ENCODE data around the gene GAD1.

Gene GAD1

DNA sequence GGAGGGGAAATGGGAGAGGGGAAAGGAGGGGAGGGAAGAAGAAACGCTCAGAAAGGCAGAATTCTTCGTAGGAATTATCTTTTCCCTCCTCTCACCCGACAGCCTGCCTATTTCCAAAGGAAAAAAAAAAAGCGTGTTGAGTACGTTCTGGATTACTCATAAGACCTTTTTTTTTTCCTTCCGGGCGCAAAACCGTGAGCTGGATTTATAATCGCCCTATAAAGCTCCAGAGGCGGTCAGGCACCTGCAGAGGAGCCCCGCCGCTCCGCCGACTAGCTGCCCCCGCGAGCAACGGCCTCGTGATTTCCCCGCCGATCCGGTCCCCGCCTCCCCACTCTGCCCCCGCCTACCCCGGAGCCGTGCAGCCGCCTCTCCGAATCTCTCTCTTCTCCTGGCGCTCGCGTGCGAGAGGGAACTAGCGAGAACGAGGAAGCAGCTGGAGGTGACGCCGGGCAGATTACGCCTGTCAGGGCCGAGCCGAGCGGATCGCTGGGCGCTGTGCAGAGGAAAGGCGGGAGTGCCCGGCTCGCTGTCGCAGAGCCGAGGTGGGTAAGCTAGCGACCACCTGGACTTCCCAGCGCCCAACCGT lies at the start of gene GAD1:
TSS of gene GAD1 (plus strand) at position 384 of the 589 bp plus-strand sequence. CDS start 1,705 bp downstream, outside the sequence.
- DNase-seq (ENCODE audit: low read depth, low spot score): no peak

DNA sequence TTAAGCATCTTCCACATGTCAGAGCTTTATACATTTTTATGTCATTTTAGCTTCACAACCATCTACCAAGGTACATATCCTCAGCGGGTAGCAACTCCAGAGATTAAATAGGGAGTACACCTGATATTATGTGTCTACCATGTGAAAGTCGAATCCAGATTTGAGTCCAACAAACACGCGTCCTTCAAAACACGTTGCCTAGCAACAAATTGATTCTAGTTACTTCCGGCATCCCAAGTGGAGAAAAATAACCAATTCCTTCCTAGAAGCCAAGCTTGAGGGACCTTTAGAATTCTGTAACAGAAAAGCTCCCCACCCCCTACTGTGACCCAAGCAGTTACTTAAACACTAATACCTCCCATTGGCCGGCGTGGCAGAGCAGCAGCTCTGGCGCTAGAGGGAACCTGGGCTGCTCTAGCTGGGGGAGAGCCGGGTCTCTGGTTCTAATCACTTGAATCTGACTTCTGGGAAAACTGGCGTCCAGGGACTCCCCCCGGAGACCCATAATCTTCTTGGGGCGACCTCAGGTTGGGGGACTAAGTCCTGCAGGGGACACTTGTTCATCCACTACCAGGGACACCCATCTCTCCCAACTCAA lies 46.6 kb upstream of the GAD1 start, which contains the start of gene ERICH2:
TSS of gene ERICH2 (plus strand) at position 371 of the 598 bp plus-strand sequence. CDS start 304 bp downstream, outside the sequence.
- DNase-seq (ENCODE audit: low read depth, low spot score): no peak

DNA sequence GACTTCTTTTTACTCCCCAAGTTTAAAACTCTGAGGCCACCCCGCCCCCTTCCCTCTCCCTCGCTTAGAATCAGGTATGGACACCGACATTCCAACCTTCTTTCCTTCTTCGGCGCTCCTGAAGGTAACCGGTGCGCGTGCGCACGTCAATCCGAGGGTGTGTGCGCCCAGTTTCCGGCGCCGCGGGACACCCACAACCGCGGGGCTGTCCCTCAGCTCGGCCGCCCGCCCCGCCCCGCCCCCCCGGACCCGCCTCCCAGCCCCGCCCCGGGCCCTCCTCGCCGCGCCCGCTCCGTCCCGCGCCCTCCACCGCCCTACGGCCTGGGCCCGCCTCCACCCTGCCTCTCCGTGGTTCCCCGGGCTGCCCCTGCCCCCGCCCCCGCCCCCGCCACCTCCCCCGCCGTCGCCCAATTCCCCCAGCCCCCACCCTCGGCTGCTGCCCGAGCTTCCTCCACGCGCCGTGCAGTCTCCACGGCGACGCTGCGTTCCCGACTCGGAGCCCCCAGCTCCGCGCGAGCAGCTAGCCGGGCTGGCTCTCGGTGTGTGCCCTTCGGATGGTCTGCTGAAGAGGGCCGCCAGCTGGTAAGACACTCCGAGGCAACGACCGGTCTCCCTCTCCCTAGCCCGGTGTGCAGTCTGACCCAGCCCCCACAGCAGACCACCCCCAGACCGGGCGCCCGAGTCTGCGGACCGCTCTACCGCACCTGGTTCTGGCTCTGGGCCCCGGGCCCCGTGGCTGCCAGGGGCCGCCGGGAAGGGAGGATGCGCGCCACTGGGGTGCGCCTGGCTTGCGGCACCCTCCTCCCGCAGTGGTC lies 45.9 kb upstream of the GAD1 start:
- DNase-seq (ENCODE audit: low read depth, low spot score): peak; percentile 19

DNA sequence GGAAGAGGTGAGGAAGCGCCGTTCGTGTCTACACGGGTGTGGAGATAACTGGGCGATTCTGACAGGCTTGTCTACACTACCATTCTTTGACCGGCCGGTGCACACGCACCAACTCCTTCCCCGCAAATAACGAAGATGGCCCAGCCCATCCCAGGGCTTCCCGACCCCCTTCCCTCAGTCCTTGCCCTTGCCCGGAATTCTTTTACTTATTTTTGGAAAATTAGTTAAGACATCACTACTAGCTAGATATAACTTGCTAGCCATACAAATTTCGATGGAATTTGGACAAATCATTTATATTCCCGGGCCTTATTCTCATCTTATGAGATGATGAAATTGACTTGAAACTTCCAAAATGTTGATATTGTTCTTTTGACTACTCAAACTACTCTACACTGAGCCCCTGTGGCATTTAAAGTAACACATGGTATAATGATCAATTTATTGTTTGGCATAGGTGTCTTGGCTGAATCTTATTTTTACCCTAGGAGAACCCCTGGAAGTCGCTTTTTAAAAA lies 45.2 kb upstream of the GAD1 start:
- no peak for DNase-seq (ENCODE audit: low read depth, low spot score)

DNA sequence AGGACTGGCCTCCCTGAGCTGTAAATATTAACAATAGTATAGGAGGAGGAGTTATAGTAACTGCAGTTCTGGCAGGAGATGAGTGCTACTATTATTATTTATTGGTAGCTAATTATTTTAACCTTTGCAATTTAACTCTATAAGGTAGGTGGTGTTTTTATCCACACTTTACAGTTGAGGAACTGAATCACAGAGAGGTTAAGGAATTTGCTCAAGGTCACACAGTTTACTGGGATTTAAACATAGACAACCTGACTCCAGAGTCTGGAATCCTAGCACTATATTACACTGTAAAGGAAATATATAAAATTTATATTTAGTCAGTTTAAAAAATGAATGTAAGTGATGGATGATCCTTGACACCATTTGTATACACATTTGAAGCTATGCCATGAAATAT lies 44.4 kb upstream of the GAD1 start:
- no peak for DNase-seq (ENCODE audit: low read depth, low spot score)

DNA sequence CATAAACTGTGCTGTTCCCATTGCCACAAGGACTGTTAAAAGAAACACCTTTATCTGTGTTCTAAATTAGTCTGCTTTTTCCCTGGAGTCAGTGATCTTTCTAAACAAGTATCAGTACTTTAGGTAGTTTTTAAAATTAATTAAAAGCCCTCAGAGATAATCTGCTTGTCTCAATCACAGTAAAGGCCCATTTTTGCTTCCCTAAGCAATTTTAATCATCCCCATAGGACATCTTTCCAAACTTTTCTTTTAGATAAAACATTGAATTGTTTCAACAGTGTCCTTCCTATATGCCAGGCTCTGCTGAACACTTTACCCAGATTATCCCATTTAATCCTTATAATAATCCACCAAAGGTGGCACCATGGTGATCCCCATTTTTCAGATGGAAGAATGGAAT lies 42.6 kb upstream of the GAD1 start:
- no peak for DNase-seq (ENCODE audit: low read depth, low spot score)

DNA sequence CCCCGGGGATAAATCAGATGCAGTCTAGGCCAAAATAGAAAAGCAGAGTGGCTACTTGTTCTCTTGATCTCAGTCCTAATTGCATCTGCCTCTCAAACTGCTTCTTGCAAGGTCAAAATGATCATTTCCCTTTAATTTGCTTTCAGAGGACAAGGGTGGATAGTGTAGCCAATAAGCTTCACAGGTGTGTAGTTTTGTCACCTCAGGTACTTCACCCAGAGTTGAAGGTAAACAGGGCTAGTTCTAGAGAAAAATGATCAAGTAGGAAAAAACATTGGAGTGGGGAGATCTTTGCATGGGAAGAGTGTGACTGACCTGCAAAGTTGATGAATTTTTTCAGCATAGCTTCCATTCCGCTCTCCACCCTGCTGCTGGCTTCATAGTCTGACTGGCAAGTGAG lies 37.8 kb upstream of the GAD1 start:
- no peak for DNase-seq (ENCODE audit: low read depth, low spot score)

DNA sequence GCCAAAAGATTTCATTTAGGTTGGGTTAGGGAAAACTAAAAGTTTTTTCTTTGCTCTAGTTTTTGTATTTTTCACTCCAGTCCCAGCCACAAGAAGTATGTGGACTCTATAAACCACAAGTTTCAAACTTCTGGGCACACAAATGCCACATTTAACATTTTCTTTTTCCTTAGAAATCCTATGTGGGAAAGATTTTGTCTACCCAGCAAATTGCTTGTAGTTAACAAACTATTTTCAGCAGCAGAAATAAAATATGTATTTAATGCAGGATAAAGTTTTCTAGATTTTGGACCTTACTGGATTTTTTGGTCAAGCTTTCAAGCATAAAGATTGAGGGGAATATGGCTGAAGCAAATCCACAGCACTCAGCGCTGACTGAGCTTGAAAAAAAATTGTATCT lies 37.4 kb upstream of the GAD1 start:
- no peak for DNase-seq (ENCODE audit: low read depth, low spot score)

DNA sequence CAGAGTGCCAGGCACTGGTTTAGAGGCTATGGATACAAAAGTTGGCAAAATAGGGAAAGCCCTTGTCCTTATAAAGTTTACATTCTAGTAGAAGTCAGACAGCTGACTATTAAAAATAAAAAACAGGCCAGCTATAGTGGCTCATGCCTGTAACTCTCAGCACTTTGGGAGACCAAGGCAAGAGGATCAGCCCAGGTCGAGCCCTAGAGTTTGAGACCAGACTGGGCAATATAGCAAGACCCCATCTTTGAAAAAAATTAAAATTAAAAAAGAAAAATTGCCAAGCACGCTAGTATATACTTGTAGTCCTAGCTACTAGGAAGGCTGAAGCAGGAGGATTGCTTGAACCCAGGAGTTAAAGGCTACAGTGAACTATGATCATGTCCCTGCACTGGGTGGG lies 34.0 kb upstream of the GAD1 start:
- no peak for DNase-seq (ENCODE audit: low read depth, low spot score)

DNA sequence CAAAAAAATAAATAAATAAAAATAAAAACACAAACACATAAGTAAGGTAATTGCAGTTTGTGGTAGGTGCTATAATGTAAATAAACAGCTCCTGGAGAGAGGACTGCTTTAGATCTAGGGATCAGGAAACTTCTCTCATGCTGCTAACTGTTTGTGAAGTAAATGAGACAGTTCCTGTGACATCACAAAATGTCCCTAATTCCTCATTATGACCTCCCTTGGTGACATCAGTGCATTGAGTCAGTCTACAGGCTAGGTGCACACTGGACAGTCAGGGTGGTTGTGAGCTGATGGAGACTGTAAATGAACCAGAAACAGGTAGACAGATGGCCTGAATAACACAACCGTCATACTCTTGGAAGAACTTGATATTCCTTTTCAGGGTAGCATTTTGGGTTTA lies 33.1 kb upstream of the GAD1 start:
- no peak for DNase-seq (ENCODE audit: low read depth, low spot score)

DNA sequence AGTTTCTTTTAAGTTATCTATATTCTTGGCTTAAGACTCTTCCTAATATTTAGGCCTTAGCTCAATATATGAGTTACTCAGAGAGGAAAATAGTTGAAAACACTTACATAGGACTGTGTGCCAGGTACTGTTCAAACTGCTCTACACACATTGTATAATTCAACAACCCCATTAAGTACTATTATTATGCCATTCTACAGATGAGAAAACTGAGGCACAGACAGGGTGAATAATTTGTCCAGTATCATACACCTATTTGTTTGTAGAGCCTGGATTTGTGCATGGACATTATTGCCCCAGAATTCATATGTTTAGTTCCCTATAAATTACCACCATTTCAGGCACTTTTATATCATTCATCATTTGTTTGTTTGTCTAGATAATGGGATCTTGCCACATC lies 17.7 kb upstream of the GAD1 start:
- no peak for DNase-seq (ENCODE audit: low read depth, low spot score)

DNA sequence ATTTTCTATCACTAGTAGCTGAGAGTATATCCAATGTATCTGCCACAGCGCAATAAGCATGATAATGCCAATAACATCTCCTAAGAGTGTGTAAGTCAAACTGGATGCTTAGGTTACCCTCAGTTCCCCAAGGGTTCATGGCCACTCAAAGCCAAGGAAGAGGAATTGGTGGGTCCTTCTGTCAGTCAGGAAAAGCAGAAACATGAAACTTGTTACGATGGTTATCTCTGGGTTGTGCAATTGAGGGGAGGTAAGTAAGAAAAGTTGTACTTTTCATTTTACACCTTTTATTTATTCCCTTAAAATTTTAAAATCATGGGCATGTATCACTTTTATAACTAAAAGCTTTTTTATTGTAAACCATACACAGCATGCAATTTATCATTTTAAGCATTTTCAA lies 10.1 kb upstream of the GAD1 start:
- DNase-seq (ENCODE audit: low read depth, low spot score): no peak

DNA sequence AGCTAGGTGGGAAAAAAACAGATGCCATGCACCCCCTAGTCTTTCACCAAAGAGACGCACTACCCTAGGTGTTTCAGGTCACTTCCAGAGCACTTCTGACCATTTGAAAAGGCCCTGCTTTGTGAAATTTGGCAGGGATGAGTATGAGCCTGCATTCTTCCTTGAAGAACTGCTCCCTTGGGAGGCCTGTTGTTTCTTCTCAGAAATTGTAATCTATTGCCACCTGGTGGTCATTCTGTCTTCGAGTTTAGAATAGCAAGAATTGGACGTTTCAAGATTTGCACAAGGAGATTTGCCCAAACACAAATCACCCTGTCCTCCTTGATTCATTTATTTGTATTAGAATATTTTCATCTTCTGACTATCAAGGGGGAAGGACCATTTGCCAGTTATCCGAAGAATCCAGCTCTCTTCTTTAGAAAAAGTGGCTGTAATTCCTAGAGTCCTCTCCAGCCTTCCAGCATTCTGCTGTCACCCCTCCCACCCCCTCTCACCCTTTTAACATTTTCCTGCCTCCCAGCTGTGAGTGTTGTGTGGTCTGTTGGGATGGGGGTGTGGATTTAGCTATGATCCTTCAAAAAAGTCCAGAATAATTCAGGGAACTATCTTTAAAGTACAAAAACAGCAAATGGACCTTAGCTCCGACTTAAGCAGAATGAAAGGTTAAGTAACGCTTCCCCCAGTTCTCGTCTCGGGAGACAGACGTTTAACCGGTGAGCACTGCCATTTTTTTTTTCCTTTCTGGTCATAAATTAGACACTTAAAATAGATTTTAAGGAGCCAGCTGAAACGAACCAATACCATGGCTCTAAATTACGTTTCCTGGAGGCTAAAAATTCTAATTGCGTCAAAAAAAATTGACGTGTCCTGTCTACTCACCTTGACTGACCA lies 3.7 kb upstream of the GAD1 start:
- DNase-seq (ENCODE audit: low read depth, low spot score): no peak

DNA sequence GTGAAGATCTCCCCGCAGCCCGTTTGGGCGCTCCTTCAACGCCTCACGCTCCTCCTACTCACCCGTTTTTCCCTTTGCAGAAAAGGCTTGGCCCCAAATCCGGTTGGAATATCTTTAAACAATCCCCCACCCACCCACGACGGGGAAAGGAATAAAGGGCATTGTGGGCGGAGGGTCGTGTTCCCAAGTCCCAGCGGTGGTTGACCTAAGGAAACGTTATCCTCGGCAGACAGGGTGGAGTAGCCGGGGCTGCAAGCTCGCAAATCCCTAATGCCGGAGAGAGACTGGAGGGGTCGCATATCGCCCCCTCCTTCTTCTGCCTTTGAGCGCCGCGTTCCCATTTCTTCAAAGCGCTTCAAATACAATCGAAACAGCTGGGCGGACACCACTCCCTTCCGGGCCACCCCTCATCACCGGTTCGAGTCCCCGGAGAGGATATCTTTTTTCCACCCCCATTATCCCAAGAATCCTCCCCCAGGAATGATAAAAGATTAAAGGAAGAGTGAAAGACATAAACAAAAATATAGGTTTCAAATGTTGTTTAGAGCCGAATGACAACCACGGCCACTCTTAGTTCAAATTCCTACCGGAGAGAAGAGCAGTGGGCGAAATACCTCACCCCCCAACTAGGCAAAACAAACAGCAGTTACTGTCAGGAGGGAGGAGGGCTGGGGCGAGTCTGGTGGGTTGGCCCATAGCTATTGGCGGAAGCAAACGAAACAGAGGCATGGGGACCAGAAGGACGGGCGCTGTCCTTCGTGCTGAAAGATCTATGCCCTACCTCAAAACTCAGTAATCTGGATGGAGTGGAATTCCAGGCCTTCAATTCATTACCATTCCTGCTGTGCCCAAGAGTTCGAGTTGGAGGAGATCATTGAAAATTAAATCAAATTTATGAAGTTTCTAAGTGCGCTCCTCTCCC lies 2.8 kb upstream of the GAD1 start:
- DNase-seq (ENCODE audit: low read depth, low spot score): no peak

DNA sequence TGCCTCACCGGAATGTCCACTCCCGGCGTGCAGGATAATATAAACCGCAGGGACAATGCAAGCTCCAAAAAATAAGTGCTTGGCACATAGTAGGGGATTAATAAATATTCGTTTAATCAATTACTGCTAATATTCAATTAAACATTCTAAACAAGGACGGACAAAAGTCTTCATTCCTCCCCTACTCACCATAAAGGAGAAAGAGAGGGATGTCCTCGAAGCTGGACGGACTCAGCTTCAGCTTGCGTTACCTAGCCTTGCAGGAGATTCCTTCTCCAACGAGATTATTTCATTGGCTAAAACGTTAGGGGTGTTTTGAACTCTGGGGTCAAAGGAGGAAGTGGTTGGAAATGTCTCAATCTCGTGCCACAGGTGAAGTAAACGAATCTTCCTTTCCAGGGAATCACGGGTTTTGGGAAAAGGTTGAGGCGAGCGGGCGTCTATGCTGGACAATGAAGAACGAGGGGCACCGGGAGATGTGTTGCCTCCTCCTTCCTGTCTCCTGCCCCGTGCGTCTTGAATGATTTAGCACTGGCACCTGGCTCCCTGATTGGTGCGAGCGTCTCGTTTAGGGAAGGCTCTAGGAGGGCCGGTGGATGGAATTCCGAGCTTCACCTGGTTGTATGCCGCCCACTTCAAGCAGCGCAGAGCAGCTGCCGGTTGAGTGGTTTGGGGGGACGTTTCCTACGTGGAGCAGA lies 2.0 kb upstream of the GAD1 start:
- no peak for DNase-seq (ENCODE audit: low read depth, low spot score)

DNA sequence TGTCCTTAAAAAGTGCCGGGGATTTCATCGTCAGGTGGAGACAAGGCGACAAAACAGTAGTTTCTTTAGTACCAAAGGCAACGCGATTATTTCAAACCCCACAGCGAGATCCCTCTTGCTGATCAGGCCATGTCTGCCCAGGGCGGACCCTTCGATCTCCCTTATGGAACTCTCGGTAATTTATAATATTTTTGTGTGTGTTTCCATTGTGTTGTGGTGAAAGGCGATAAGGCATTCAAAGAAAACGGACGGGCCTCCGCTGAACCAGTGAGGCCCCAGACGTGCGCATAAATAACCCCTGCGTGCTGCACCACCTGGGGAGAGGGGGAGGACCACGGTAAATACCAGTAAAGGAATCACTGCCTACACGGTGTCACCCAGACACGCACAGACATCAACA lies 1.4 kb upstream of the GAD1 start:
- no peak for DNase-seq (ENCODE audit: low read depth, low spot score)

DNA sequence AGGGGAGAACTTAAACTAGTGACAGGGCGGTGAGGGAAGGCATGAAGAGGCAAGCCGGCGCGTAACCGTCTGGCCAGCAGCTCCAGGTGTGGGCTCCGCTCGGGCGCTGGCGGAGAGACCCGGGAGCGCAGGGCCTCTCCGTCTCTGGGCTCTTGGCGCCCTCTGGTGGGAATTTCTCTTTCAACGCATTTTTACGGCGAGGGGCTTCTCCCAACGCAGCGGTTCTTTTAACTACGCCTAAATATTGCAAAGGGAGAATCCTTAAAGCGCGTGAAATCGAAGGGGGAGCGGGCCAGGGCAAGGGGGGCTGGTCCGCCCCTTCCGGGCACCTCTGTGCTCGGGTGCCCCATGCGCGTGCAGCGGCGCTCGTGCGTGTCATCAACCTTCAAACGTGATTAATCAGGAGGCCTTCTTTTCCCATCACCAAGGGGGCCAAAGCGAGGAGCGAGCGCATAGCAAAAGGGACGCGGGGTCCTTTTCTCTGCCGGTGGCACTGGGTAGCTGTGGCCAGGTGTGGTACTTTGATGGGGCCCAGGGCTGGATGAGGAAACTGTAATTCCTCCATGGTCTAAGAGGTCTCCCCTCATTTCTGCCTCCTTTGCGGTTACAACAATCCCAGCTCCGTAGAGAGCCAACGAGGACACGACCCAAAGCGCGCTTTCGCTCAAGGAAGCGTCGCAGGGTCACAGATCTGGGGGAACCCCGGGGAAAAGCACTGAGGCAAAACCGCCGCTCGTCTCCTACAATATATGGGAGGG lies 762 bp upstream of the GAD1 start:
- no peak for DNase-seq (ENCODE audit: low read depth, low spot score)

DNA sequence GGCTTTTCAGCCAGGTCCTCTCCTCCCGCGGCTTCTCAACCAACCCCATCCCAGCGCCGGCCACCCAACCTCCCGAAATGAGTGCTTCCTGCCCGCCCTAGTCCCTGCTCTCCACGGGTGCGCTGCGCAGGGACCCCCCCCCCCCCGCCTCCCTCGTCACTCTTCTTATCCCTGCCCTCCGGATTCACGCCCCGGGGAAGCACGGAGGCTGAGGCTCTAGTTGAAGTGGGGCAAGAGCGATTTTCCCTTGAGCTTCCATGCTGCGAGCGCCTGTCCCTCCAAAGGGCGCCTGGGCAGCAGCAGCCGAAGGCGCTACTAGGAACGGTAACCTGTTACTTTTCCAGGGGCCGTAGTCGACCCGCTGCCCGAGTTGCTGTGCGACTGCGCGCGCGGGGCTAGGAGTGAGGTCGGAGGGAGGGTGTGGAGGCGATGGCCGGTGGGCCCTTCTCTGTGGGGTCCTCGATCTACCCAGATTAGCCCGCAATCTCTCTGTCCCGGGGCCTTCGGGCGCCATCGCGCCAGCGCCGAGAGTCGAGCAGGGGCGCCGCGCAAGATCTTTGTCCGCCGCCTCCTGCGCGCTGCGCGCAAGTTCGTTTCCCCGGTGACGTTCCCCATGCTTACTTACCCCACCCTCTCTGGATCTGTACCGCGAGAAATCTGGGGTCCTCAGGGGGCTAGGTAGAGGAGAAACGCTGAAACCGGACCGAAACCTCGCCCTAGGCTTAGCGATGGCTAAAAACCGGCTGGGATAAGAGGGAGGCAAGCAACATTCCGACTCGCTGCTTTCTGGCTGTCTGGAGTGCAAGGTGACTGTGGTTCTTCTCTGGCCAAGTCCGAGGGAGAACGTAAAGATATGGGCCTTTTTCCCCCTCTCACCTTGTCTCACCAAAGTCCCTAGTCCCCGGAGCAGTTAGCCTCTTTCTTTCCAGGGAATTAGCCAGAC lies 677 bp downstream of the GAD1 start:
- no peak for DNase-seq (ENCODE audit: low read depth, low spot score)

Measured in activated CD4-positive, CD25-positive, alpha-beta regulatory T cell treated with anti-CD3 and anti-CD28 coated beads, Interleukin-2, amount 50 U/mL, for 16 hours (primary cell).